Activated B cell treated with CpG ODN at 0.5 μM for 24 hours (primary cell): ENCODE results near the gene GALNT10. TPM values are rescaled to one million over a fixed set of nuclear protein-coding genes. Genes with fewer than 3 reads are reported as not detected.
"Not testable (repeated sequence)": the region's sequence is repeated elsewhere in the genome, so short reads cannot be mapped to it uniquely, and the experiment has no call there.

ENCODE experiments used
- ATAC-seq: fragments of 200-7000 bp; cut with Tn5 transposase; one replicate; pipeline ENCODE4 v1.10.0; 2021; ENCODE audit warnings: low read depth, mild to moderate bottlenecking, moderate library complexity
- CTCF ChIA-PET: fragments of 350-600 bp; sonication (Branson Sonifier 250); formaldehyde crosslinking; loops from one replicate; lab custom pipeline; 2021; ENCODE audit warnings: antibody characterized with exemption; lab: Charles Lee
- POLR2A ChIA-PET: fragments of 350-600 bp; sonication (Branson Sonifier 250); formaldehyde crosslinking; loops from one replicate; lab custom pipeline; 2021; ENCODE audit warnings: antibody characterized with exemption; lab: Charles Lee
- DNase-seq: peaks from one replicate; pipeline ENCODE4 v3.0.0; 2022
- H3K27ac Mint-ChIP-seq: one replicate; pipeline ENCODE4 v1.8.0; 2020; ENCODE audit warnings: mixed read lengths
- H3K27me3 Mint-ChIP-seq: one replicate; pipeline ENCODE4 v1.8.0; 2021; ENCODE audit warnings: mixed read lengths
- H3K36me3 Mint-ChIP-seq: one replicate; pipeline ENCODE4 v1.8.0; 2021; ENCODE audit warnings: low read depth, mixed read lengths
- H3K4me1 Mint-ChIP-seq: one replicate; pipeline ENCODE4 v1.8.0; 2021; ENCODE audit warnings: mixed read lengths
- H3K4me3 Mint-ChIP-seq: one replicate; pipeline ENCODE4 v1.8.0; 2020; ENCODE audit warnings: mild to moderate bottlenecking, mixed read lengths
- H3K9me3 Mint-ChIP-seq: one replicate; pipeline ENCODE4 v1.8.0; 2020; ENCODE audit warnings: mixed read lengths
- CTCF ChIP-seq: fragments of 200-600 bp; IDR thresholded peaks from one replicate; pipeline ENCODE4 v1.8.0; 2022; ENCODE audit warnings: antibody characterized with exemption, mild to moderate bottlenecking
- intact Hi-C: fragments of 100-400 bp; cut with micrococcal nuclease; formaldehyde crosslinking; loops from one replicate; pipeline ENCODE4 v1.15.1; 2024
- total RNA-seq: library from RNA; stranded (reverse); gene quantifications from 2 replicates; pipeline ENCODE4 v1.2.3, GENCODE V29; 2022

GALNT10 gene
- total RNA-seq, 1 donor from 2014 or later, result 41.5 TPM

DNA sequence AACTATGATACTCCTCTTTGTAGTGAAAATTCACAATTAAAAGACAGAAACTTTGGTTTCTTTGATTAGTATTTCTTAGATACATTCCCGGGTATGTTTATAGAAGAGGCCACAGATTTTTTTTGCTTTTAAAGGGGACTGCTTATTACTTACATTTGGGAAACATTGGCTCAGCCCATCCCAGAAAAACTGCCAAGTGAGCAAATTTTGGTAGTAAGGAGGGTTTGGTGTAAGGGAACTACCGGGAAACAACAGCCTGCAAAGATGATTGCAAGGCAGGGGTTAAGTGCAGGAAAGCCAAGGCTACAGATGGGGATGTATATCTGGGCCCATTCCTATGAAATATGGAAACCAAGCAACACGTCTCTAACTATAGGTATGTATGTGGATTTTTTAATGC lies 166.4 kb downstream of the GALNT10 start:
- DNase-seq (no peak), ATAC-seq (no peak)
- H3K27ac Mint-ChIP-seq, result no peak overlapping the region
- no peaks in the 10 kb centered on the region for H3K4me1 Mint-ChIP-seq
- no peaks in the 10 kb centered on the region for H3K27me3 Mint-ChIP-seq
- TF ChIP-seq CTCF, result no peak
- H3K9me3 Mint-ChIP-seq, result no peaks in the 10 kb centered on the region
- intact Hi-C loops, result no loop called here
- ChIA-PET CTCF (no interaction called here), POLR2A (no interaction called here)
- H3K36me3 Mint-ChIP-seq, result peaks cover 38% of the 10 kb centered on the region
- H3K4me3 Mint-ChIP-seq, result no peak overlapping the region

GRCh38 chr5:154358516-154359220 lies 168.1 kb downstream of the GALNT10 start:
- Mint-ChIP-seq H3K4me3 (no peak overlapping the region), H3K36me3 (peaks cover 40% of the 10 kb centered on the region), H3K9me3 (no peaks in the 10 kb centered on the region), H3K4me1 (no peaks in the 10 kb centered on the region), H3K27ac (no peak overlapping the region), H3K27me3 (no peaks in the 10 kb centered on the region)
- ChIA-PET CTCF (no interaction called here), POLR2A (no interaction called here)
- DNase-seq, result no peak
- no peak for ATAC-seq
- intact Hi-C loops, result no loop called here
- TF ChIP-seq CTCF, result no peak

DNA sequence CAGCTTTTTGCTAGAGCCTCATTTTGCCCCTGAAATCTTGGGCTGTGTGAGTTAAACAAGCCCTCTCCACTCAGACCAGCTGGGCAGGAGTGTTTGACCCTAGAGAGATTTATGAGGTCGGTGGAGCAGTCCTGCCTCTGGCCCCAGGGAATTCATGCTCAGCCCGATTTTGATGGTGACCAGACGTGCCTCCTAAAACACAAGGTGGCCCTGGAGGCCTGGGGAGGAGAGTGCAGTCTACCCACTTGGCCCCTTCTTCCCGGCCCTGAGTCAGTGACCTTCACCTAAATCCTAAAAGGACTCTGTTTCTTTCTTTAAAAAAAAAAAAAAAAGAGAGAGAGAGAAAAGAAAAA lies 168.7 kb downstream of the GALNT10 start:
- no peaks in the 10 kb centered on the region for H3K9me3 Mint-ChIP-seq
- peaks cover 43% of the 10 kb centered on the region for H3K36me3 Mint-ChIP-seq
- no peak overlapping the region for H3K4me3 Mint-ChIP-seq
- TF ChIP-seq CTCF, result no peak
- no peaks in the 10 kb centered on the region for H3K4me1 Mint-ChIP-seq
- intact Hi-C loops, result no loop called here
- ChIA-PET CTCF (no interaction called here), POLR2A (no interaction called here)
- no peaks in the 10 kb centered on the region for H3K27me3 Mint-ChIP-seq
- no peak overlapping the region for H3K27ac Mint-ChIP-seq
- ATAC-seq, result no peak
- DNase-seq, result no peak

GRCh38 chr5:154360241-154360640 lies 169.7 kb downstream of the GALNT10 start:
- H3K27ac Mint-ChIP-seq, H3K4me3 Mint-ChIP-seq, CTCF ChIA-PET, H3K9me3 Mint-ChIP-seq, intact Hi-C loops, H3K4me1 Mint-ChIP-seq, ATAC-seq, DNase-seq, POLR2A ChIA-PET, H3K27me3 Mint-ChIP-seq: not testable (repeated sequence)
- H3K36me3 Mint-ChIP-seq, result peaks cover 43% of the 10 kb centered on the region

DNA sequence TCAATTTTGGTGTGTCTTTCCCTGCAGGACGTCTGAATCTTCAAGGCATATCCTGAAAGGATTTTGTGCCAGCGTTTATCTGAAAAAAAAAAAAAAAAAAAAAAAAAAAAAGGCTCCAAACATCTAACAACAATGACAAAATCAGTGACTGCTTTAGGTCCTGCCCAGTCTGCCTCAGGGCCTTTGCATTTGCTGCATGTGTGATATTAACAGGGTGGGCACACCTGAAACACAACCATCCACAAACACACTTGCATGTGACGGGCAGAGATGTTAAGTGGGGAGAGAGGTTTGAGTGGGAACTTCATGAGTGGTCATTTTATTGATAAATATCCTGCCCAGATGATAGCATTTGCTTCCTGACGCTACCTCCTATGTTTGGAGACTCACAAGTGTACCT lies 172.9 kb downstream of the GALNT10 start:
- intact Hi-C loops, result no loop called here
- ChIA-PET POLR2A (no interaction called here), CTCF (no interaction called here)
- Mint-ChIP-seq H3K27me3 (no peaks in the 10 kb centered on the region), H3K4me1 (no peaks in the 10 kb centered on the region), H3K4me3 (no peak overlapping the region), H3K36me3 (peaks cover 31% of the 10 kb centered on the region), H3K27ac (no peak overlapping the region), H3K9me3 (no peaks in the 10 kb centered on the region)
- DNase-seq (no peak), ATAC-seq (no peak)
- TF ChIP-seq CTCF, result no peak

DNA sequence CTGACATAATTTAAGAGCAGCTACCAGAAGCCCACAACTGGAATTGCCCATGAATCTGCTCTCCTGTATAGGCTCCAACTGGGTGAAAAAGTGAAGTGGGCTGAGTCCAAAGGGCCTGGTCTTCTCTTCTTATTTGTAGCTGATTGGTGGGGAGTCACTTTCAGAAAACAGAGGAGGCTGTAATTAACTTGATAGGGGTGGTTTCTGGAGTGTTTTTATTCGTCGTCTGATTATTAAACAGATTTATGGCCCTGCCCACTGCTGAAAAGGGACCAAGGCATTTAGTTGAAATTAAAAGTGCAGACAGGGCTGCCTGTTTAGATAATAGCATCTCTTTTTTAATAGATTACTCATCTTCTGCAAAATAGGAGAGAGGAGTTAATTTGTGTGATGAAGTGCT lies 174.2 kb downstream of the GALNT10 start:
- intact Hi-C loops, result no loop called here
- POLR2A ChIA-PET, result no interaction called here
- TF ChIP-seq CTCF, result no peak
- Mint-ChIP-seq H3K4me1 (no peaks in the 10 kb centered on the region), H3K27me3 (no peaks in the 10 kb centered on the region), H3K36me3 (peaks cover 36% of the 10 kb centered on the region), H3K4me3 (no peak overlapping the region), H3K27ac (no peak overlapping the region), H3K9me3 (no peaks in the 10 kb centered on the region)
- ATAC-seq, result no peak
- DNase-seq, result no peak
- CTCF ChIA-PET, result no interaction called here
